Fibroblast of the conjunctiva (primary cell): Measurements from ENCODE around the gene MOSMO.
"Not testable (repeated sequence)": the region's sequence is repeated elsewhere in the genome, so short reads cannot be mapped to it uniquely, and the experiment has no call there.

Experiments
- DNase-seq: peaks from one replicate; pipeline ENCODE4 v3.0.0-alpha.2; 2010; ENCODE audit warnings: low read depth

Gene MOSMO

GRCh38 chr16:22007509-22008214 lies at the start of gene MOSMO:
TSS of gene MOSMO (plus strand) at chr16:22008111. CDS start at chr16:22008302, 191 bp downstream.
- no peak for DNase-seq

GRCh38 chr16:21959050-21959449 lies 48.9 kb upstream of the MOSMO start:
- DNase-seq = no peak

- DNase-seq = no peak
Observed at GRCh38 chr16:21962475-21962874, 45.4 kb upstream of the MOSMO start.

- no peak for DNase-seq
Observed at GRCh38 chr16:21963887-21964286, 44.0 kb upstream of the MOSMO start.

- DNase-seq = no peak
Observed at GRCh38 chr16:21964353-21964752, 43.6 kb upstream of the MOSMO start.

GRCh38 chr16:21971856-21972255 lies 36.1 kb upstream of the MOSMO start:
- DNase-seq = no peak

- no peak for DNase-seq
Observed at GRCh38 chr16:21973945-21974344, 34.0 kb upstream of the MOSMO start.

- DNase-seq = no peak
Observed at GRCh38 chr16:21980032-21980431, 27.9 kb upstream of the MOSMO start.

- DNase-seq = no peak
Observed at GRCh38 chr16:21982108-21982507, 25.8 kb upstream of the MOSMO start.

GRCh38 chr16:21984062-21984461 lies 23.8 kb upstream of the MOSMO start:
- no peak for DNase-seq

GRCh38 chr16:21985524-21985923 lies 22.4 kb upstream of the MOSMO start:
- no peak for DNase-seq

GRCh38 chr16:21986692-21987246 lies 21.1 kb upstream of the MOSMO start:
- no peak for DNase-seq

- no peak for DNase-seq
Observed at GRCh38 chr16:21987498-21987897, 20.4 kb upstream of the MOSMO start.

- no peak for DNase-seq
Observed at GRCh38 chr16:21989133-21989532, 18.8 kb upstream of the MOSMO start.

- DNase-seq = no peak
Observed at GRCh38 chr16:21989751-21990150, 18.2 kb upstream of the MOSMO start.

- DNase-seq = no peak
Observed at GRCh38 chr16:21990381-21990944, 17.4 kb upstream of the MOSMO start.

- no peak for DNase-seq
Observed at GRCh38 chr16:21991621-21992020, 16.3 kb upstream of the MOSMO start.

GRCh38 chr16:21994856-21995465 lies 12.9 kb upstream of the MOSMO start:
- DNase-seq = no peak

- no peak for DNase-seq
Observed at GRCh38 chr16:21996923-21997696, 10.8 kb upstream of the MOSMO start.

GRCh38 chr16:21997697-21998480 lies 10.0 kb upstream of the MOSMO start:
- no peak for DNase-seq

- DNase-seq = no peak
Observed at GRCh38 chr16:22001591-22001990, 6.3 kb upstream of the MOSMO start.

GRCh38 chr16:22002047-22002446 lies 5.9 kb upstream of the MOSMO start:
- DNase-seq = not testable (repeated sequence)
